Prostate gland (tissue), 2 donors: ENCODE measurements around the gene PRR5L. TPM values are rescaled to one million over a fixed set of nuclear protein-coding genes. Genes with fewer than 3 reads are reported as not detected.

ENCODE experiments used
- DNase-seq: peaks from one replicate; pipeline ENCODE4 v3.0.0-alpha.2; 2019; ENCODE audit warnings: low spot score
- H3K27ac ChIP-seq, 2 donors: fragments of 200-600 bp; sonication (generic); 2 replicates each; pipeline ENCODE4 v1.5.1; 2017 to 2019
- H3K27me3 ChIP-seq: fragments of 200-600 bp; sonication (generic); replicated peaks from 2 replicates; pipeline ENCODE4 v1.5.1; 2019; ENCODE audit not compliant: insufficient read depth
- H3K36me3 ChIP-seq, 2 donors: fragments of 200-600 bp; sonication (generic); 1 replicate in 1 of 2; 2 replicates in 1 of 2; pipeline versions ENCODE4 v1.5.1 to v1.8.1; 2017 to 2019
- H3K4me1 ChIP-seq: fragments of 200-600 bp; sonication (generic); replicated peaks from 2 replicates; pipeline ENCODE4 v1.5.1; 2019
- H3K4me3 ChIP-seq, 2 donors: fragments of 200-600 bp; sonication (generic); 2 replicates each; pipeline ENCODE4 v1.5.1; 2017 to 2019
- H3K9me3 ChIP-seq: fragments of 200-600 bp; sonication (generic); 2 replicates; pipeline ENCODE4 v1.5.1; 2017
- POLR2A ChIP-seq: fragments of 450-650 bp; IDR thresholded peaks from one replicate; pipeline ENCODE4 v1.6.1; 2016; ENCODE audit warnings: antibody characterized with exemption, mild to moderate bottlenecking
- POLR2AphosphoS5 ChIP-seq: sonication (generic); formaldehyde crosslinking; IDR thresholded peaks from one replicate; pipeline ENCODE4 v1.6.1; 2017; ENCODE audit warnings: antibody characterized with exemption
- WGBS: methylation state at CpG from one replicate; pipeline ENCODE4 v1.1.5; 2018; 5-methylcytosine and 5-hydroxymethylcytosine counted together
- intact Hi-C: fragments of 100-400 bp; cut with DNase I; formaldehyde crosslinking; loops from one replicate; pipeline ENCODE4 v1.14.2; 2022
- total RNA-seq, 2 donors: library from RNA; depleted of rRNA; stranded (reverse); fragments of >200 nt; gene quantifications; one replicate each; pipeline ENCODE4 v1.1.0, GENCODE V29; 2016
- TF ChIP-seq, protein P1 (sequence below), 4 experiments: fragments of 200-600 bp in 2 of 4; fragments of 450-650 bp in 2 of 4; sonication (generic) in 2 of 4; IDR thresholded peaks; 1 replicate in 3 of 4; 2 replicates in 1 of 4; pipeline ENCODE4 v1.5.1; 2016 to 2019; ENCODE audit warnings: antibody characterized with exemption in 4 of 4, mild to moderate bottlenecking in 2 of 4, moderate library complexity in 2 of 4

PRR5L gene, protein sequence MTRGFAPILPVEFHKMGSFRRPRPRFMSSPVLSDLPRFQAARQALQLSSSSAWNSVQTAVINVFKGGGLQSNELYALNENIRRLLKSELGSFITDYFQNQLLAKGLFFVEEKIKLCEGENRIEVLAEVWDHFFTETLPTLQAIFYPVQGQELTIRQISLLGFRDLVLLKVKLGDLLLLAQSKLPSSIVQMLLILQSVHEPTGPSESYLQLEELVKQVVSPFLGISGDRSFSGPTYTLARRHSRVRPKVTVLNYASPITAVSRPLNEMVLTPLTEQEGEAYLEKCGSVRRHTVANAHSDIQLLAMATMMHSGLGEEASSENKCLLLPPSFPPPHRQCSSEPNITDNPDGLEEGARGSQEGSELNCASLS
- total RNA-seq, result 10 to 100 TPM in 1 of 2 donors, 1 to 10 TPM in 1; 4.0 to 10.1 TPM

DNA sequence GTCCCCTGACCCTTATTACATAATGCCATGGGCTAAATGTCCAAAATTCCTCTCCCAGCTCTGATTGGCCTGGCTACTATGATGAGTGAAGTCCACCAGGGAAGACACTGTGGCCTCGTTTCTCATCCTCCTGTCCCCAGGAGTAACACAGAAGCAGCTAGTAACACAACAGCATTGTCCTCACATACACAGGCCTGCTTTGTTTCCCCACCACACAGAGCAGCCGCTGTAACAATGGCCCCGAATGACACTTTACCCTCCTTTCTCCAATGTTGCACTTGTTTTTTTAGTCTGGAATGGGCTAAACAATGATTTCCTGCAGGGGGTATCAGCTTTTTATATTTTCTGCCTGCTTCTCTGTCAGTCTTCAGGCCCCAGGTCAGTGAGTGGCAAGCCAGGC lies at the start of gene PRR5L:
Gene PRR5L, plus strand, starts transcription at position 363 of the 400 bp plus-strand sequence. CDS start 104,834 bp downstream, outside the sequence.
- TF ChIP-seq POLR2AphosphoS5 (no peak), POLR2A (no peak)
- TF ChIP-seq, protein P1, sequence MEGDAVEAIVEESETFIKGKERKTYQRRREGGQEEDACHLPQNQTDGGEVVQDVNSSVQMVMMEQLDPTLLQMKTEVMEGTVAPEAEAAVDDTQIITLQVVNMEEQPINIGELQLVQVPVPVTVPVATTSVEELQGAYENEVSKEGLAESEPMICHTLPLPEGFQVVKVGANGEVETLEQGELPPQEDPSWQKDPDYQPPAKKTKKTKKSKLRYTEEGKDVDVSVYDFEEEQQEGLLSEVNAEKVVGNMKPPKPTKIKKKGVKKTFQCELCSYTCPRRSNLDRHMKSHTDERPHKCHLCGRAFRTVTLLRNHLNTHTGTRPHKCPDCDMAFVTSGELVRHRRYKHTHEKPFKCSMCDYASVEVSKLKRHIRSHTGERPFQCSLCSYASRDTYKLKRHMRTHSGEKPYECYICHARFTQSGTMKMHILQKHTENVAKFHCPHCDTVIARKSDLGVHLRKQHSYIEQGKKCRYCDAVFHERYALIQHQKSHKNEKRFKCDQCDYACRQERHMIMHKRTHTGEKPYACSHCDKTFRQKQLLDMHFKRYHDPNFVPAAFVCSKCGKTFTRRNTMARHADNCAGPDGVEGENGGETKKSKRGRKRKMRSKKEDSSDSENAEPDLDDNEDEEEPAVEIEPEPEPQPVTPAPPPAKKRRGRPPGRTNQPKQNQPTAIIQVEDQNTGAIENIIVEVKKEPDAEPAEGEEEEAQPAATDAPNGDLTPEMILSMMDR (IDR thresholded peaks at IDR 0.05), result no peak
- intact Hi-C loops, result no loop called here
- Histone ChIP-seq H3K4me1 (no peaks in the 10 kb centered on the region), H3K27ac (no peak within 1 kb of the TSS), H3K36me3 (no peaks in the 10 kb centered on the region), H3K4me3 (no peak within 1 kb of the TSS), H3K9me3 (no peaks in the 10 kb centered on the region), H3K27me3 (no peaks in the 10 kb centered on the region)
- 78% methylated on average over 3 of the region's 3 CpGs for WGBS
- no peak for DNase-seq

DNA sequence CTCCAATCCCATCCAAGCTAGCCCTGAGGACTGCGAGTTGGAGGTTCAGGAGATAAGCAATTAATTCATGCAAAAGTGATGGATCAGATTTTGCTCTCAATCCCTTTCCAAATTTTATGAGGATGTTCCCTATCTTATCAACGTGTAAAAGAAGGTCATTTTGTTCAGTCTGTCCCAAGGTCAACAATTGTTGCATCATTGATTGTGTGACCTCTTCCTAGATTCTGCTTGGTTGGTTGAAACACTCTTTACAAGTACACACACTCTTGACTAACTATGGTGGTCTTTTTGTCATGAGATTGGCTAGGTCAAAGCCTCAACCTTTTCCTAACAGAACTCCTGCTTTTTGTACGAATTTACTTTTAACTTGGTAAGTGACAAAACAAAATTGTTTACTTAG lies 48.6 kb upstream of the PRR5L start:
- H3K36me3 ChIP-seq, result no peaks in the 10 kb centered on the region
- no peaks in the 10 kb centered on the region for H3K27me3 ChIP-seq
- H3K27ac ChIP-seq, result no peak overlapping the region
- H3K4me1 ChIP-seq, result no peaks in the 10 kb centered on the region
- DNase-seq, result no peak
- H3K4me3 ChIP-seq, result no peak overlapping the region
- H3K9me3 ChIP-seq, result no peaks in the 10 kb centered on the region
- intact Hi-C loops, result no loop called here
- no peak for TF ChIP-seq POLR2A
- TF ChIP-seq, protein P1 (IDR thresholded peaks at IDR 0.05), result no peak
- TF ChIP-seq POLR2AphosphoS5, result no peak
- WGBS, result 49% methylated on average over 3 of the region's 3 CpGs

DNA sequence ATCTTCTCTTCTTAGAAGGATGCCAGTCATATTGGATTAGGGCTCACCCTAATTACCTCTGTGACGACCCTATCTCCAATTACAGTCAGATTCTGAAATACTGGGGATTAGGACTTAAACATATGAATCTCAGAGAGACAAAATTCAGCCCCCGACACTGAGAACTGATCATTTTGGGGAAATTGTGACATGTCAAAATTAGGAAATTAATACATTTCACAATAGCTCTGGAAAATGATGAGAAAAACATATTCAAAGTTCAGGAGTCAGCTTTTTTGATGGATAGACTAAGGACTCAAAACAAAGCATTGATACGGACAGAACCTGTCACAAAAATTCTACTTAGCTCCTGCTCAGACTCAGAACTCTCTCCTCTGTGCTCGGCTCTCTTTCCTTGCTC lies 47.7 kb upstream of the PRR5L start:
- H3K4me1 ChIP-seq, result no peaks in the 10 kb centered on the region
- no peaks in the 10 kb centered on the region for H3K36me3 ChIP-seq
- TF ChIP-seq, protein P1 (IDR thresholded peaks at IDR 0.05), result no peak
- no peak for TF ChIP-seq POLR2A
- no peak for TF ChIP-seq POLR2AphosphoS5
- H3K27ac ChIP-seq, result no peak overlapping the region
- 75% methylated on average over 4 of the region's 4 CpGs for WGBS
- H3K9me3 ChIP-seq, result no peaks in the 10 kb centered on the region
- H3K27me3 ChIP-seq, result no peaks in the 10 kb centered on the region
- intact Hi-C loops, result no loop called here
- no peak overlapping the region for H3K4me3 ChIP-seq
- no peak for DNase-seq

DNA sequence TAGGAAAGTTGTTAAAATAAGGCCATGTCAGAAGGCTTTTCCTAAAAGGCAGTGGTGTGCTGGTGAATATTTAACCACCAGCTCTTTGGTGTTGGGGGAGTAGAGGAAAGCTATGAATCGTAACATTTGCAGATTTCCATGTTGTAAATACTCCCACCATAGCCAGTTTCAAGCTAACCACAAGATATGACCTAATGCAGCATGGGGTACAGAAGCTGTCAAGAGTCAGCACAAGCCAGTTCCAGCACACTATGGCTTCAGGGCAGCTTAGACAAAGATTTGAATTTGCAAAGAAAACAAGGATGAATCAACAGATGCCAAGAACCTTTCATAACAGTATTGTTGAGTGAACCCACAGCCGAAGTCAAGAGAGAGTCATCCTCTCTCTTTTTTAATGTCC lies 46.8 kb upstream of the PRR5L start:
- intact Hi-C loops, result no loop called here
- WGBS, result 59% methylated on average over 2 of the region's 2 CpGs
- Histone ChIP-seq H3K27me3 (no peaks in the 10 kb centered on the region), H3K4me3 (no peak overlapping the region), H3K4me1 (no peaks in the 10 kb centered on the region), H3K9me3 (no peaks in the 10 kb centered on the region), H3K27ac (no peak overlapping the region), H3K36me3 (no peaks in the 10 kb centered on the region)
- DNase-seq, result no peak
- TF ChIP-seq POLR2A (no peak), POLR2AphosphoS5 (no peak)
- TF ChIP-seq, protein P1 (IDR thresholded peaks at IDR 0.05), result no peak

DNA sequence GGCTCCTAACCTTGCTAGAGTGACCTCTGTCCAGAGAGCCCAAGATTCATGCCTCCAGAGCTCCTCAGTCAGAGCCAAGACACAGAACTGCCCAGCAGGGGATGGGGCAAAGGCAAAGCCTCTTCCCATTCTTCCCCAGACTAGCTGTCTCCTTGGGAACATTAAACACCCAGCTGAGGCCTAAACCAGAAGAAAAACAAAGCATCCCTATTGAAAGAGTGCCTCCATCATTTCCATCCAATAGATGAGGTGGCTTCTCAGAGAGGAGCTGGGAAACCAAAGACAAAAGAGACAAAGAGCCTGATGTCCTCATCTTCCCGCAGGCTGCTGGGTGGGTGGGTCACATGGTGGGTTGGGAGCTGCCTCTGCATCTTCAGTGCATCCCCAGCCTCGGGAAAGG lies 44.3 kb upstream of the PRR5L start:
- WGBS, result 88% methylated on average over 2 of the region's 2 CpGs
- intact Hi-C loops, result no loop called here

More for the DNA sequence above, 44.3 kb upstream of the PRR5L start:
- TF ChIP-seq POLR2A (no peak), POLR2AphosphoS5 (no peak)
- TF ChIP-seq, protein P1 (IDR thresholded peaks at IDR 0.05), result no peak
- H3K4me3 ChIP-seq, result no peak overlapping the region
- no peak overlapping the region for H3K27ac ChIP-seq
- H3K4me1 ChIP-seq, result no peaks in the 10 kb centered on the region
- H3K27me3 ChIP-seq, result no peaks in the 10 kb centered on the region
- no peaks in the 10 kb centered on the region for H3K36me3 ChIP-seq
- H3K9me3 ChIP-seq, result no peaks in the 10 kb centered on the region
- no peak for DNase-seq
